Neural cell (in vitro differentiated cells): ENCODE data around the gene ESPN. TPM values are rescaled to one million over a fixed set of nuclear protein-coding genes. Genes with fewer than 3 reads are reported as not detected.

Source experiments
- H2AFZ ChIP-seq: fragments of 200-600, 300-800 bp; sonication (generic), shearing (Covaris generic); 2 replicates; pipeline ENCODE4 v1.6.0; 2014; ENCODE audit warnings: low read depth, mild to moderate bottlenecking, antibody characterized with exemption, low read length, moderate library complexity
- H3F3A ChIP-seq: fragments of 200-600 bp; shearing (Covaris generic); 2 replicates; pipeline ENCODE4 v1.6.1; 2016; ENCODE audit warnings: mild to moderate bottlenecking, moderate library complexity, mixed read lengths, antibody characterized with exemption, low read length; ENCODE audit not compliant: insufficient read depth, poor library complexity, severe bottlenecking
- H3K27ac ChIP-seq: fragments of 200-600, 300-800 bp; sonication (generic), shearing (Covaris generic); 2 replicates; pipeline ENCODE4 v1.5.1; 2014; ENCODE audit warnings: mild to moderate bottlenecking, low read length, moderate library complexity
- H3K27me3 ChIP-seq: fragments of 300-800, 200-600 bp; sonication (generic), shearing (Covaris generic); 2 replicates; pipeline ENCODE4 v1.6.0; 2014; ENCODE audit warnings: mild to moderate bottlenecking, low read depth, low read length, moderate library complexity; ENCODE audit not compliant: insufficient read depth
- H3K36me3 ChIP-seq: fragments of 300-800, 200-600 bp; sonication (generic), shearing (Covaris generic); 2 replicates; pipeline ENCODE4 v1.5.1; 2014; ENCODE audit warnings: mild to moderate bottlenecking, antibody characterized with exemption, low read length, moderate library complexity; ENCODE audit not compliant: insufficient read depth
- H3K4me2 ChIP-seq: fragments of 300-800, 200-600 bp; sonication (generic), shearing (Covaris generic); 2 replicates; pipeline ENCODE4 v1.6.0; 2014; ENCODE audit warnings: mild to moderate bottlenecking, low read length
- H3K4me3 ChIP-seq: fragments of 300-800, 200-600 bp; sonication (generic), shearing (Covaris generic); 2 replicates; pipeline ENCODE4 v1.5.1; 2014; ENCODE audit warnings: mild to moderate bottlenecking, low read length, moderate library complexity
- H3K79me2 ChIP-seq: fragments of 200-600 bp; shearing (Covaris generic); replicated peaks from 2 replicates; pipeline ENCODE4 v1.6.0; 2014; ENCODE audit warnings: mild to moderate bottlenecking, low read length, moderate library complexity; ENCODE audit not compliant: insufficient read depth
- H3K9ac ChIP-seq: fragments of 300-800, 200-600 bp; sonication (generic), shearing (Covaris generic); 2 replicates; pipeline ENCODE4 v1.6.1; 2016; ENCODE audit warnings: mild to moderate bottlenecking, low read length, mixed read lengths
- H3K9me2 ChIP-seq: fragments of 200-600 bp; shearing (Covaris generic); 2 replicates; pipeline ENCODE4 v1.6.1; 2016; ENCODE audit warnings: mild to moderate bottlenecking, low read length, mixed read lengths; ENCODE audit not compliant: insufficient read depth
- H3K9me3 ChIP-seq: fragments of 200-600, 300-800 bp; sonication (generic), shearing (Covaris generic); 2 replicates; pipeline ENCODE4 v1.6.1; 2016; ENCODE audit warnings: mild to moderate bottlenecking, mixed run types, low read length, moderate library complexity, mixed read lengths
- H4K20me1 ChIP-seq: fragments of 200-600 bp; shearing (Covaris generic); 2 replicates; pipeline ENCODE4 v1.6.1; 2016; ENCODE audit warnings: mild to moderate bottlenecking, mixed run types; ENCODE audit not compliant: insufficient read depth
- CTCF ChIP-seq: fragments of 450-650 bp; IDR thresholded peaks from 2 replicates; pipeline ENCODE4 v1.5.1; 2014; ENCODE audit warnings: antibody characterized with exemption, mild to moderate bottlenecking, moderate library complexity; ENCODE audit not compliant: poor library complexity, severe bottlenecking
- EP300 ChIP-seq: fragments of 450-650 bp; conservative IDR thresholded peaks from 2 replicates; pipeline ENCODE4 v1.6.1; 2014; ENCODE audit warnings: antibody characterized with exemption, mild to moderate bottlenecking, moderate library complexity; ENCODE audit not compliant: poor library complexity, severe bottlenecking
- EZH2 ChIP-seq: fragments of 200-600, 300-800 bp; shearing (Covaris generic), sonication (generic); IDR thresholded peaks from 2 replicates; pipeline ENCODE4 v1.6.1; 2014; ENCODE audit warnings: antibody characterized with exemption, low read length, borderline replicate concordance, mild to moderate bottlenecking; ENCODE audit not compliant: insufficient read depth, poor library complexity, severe bottlenecking
- MXI1 ChIP-seq: fragments of 450-650 bp; conservative IDR thresholded peaks from 2 replicates; pipeline ENCODE4 v1.6.1; 2014; ENCODE audit warnings: antibody characterized with exemption, mild to moderate bottlenecking; ENCODE audit not compliant: poor library complexity, severe bottlenecking
- POLR2AphosphoS5 ChIP-seq: IDR thresholded peaks from 2 replicates; pipeline ENCODE4 v1.6.1; 2012
- RAD21 ChIP-seq: fragments of 450-650 bp; conservative IDR thresholded peaks from 2 replicates; pipeline ENCODE4 v1.6.1; 2014; ENCODE audit warnings: antibody characterized with exemption, mild to moderate bottlenecking, moderate library complexity
- REST ChIP-seq: IDR thresholded peaks from 2 replicates; pipeline ENCODE4 v1.6.1; 2012; ENCODE audit warnings: borderline replicate concordance
- SMC3 ChIP-seq: fragments of 450-650 bp; conservative IDR thresholded peaks from 2 replicates; pipeline ENCODE4 v1.6.1; 2014; ENCODE audit warnings: antibody characterized with exemption, mild to moderate bottlenecking, moderate library complexity; ENCODE audit not compliant: poor library complexity
- TAF1 ChIP-seq: IDR thresholded peaks from 2 replicates; pipeline ENCODE4 v1.6.1; 2012; ENCODE audit warnings: low read depth
- polyA plus RNA-seq: library from polyadenylated mRNA; depleted of rRNA; stranded (reverse); fragments of >200 nt; gene quantifications from 2 replicates; pipeline ENCODE4 v1.2.3, GENCODE V29; 2014

ESPN gene
- polyA plus RNA-seq, 1 donor from 2014 or later: not detected

DNA sequence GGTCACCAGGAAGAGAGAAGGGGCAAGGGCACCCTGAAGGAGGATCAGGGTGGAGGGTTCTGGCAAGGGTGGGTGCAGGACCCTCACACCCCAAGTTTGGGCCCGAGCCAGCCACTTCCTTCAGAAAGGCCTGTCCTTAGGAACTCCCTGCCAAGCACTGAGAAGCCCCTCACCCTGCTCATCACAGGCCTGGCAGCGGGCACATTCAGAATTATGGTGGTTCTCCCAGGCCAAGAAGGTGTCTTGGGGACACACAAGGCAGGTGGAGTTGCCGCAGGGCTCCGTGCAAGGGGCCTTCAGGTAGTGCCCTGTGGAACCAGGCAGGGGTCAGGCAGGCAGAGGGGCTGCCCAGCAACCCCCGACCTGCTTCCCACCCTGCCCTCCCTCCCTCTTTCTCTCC, 40.3 kb downstream of the ESPN start:
- Histone ChIP-seq H2AFZ (no peak overlapping the region), H3K9me3 (no peaks in the 10 kb centered on the region), H3K79me2 (no peaks in the 10 kb centered on the region), H3K36me3 (no peaks in the 10 kb centered on the region), H3K4me3 (no peak overlapping the region), H3K9me2 (no peaks in the 10 kb centered on the region), H4K20me1 (no peaks in the 10 kb centered on the region), H3K27me3 (no peaks in the 10 kb centered on the region), H3K27ac (no peak overlapping the region), H3K9ac (no peak overlapping the region), H3F3A (no peaks in the 10 kb centered on the region), H3K4me2 (no peak overlapping the region)
- TF ChIP-seq SMC3 (no peak), RAD21 (no peak), MXI1 (no peak), EP300 (no peak), EZH2 (no peak), POLR2AphosphoS5 (no peak), CTCF (no peak), TAF1 (no peak), REST (no peak)

DNA sequence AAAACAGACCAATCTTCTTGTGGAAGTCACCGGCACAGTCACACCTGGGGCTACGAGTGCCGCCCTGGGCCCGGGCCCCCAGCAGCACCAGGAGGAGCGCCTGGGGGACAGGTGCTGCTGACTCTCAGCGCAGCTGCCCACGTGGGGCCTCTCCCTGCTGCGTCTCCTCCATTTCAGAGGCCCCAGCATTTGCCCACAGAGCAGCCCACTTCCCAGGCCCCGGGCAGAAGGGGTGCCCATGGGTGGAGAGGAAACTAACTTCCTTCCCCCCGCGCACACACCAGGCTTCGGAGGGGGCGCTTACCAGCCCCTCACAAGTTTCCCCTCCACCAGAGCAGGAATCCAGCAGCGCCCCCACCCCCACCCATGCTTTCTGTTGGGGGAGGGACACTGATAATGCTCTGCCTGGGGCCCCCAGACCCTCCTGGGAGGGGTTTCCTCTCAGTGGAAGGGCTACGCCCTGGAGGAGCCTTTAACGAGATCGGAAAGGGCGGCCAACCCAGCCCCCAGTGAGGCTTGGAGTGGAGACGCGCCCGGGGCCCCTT, 41.0 kb downstream of the ESPN start:
- H4K20me1 ChIP-seq: no peaks in the 10 kb centered on the region
- H3F3A ChIP-seq: no peaks in the 10 kb centered on the region
- no peak overlapping the region for H3K27ac ChIP-seq
- H3K79me2 ChIP-seq: no peaks in the 10 kb centered on the region
- no peaks in the 10 kb centered on the region for H3K9me3 ChIP-seq
- H3K4me3 ChIP-seq: no peak overlapping the region
- no peak for TF ChIP-seq SMC3
- no peak for TF ChIP-seq EP300
- no peak for TF ChIP-seq RAD21
- TF ChIP-seq MXI1: no peak
- TF ChIP-seq REST: no peak
- no peak for TF ChIP-seq EZH2
- no peak for TF ChIP-seq CTCF
- TF ChIP-seq POLR2AphosphoS5: no peak
- no peak overlapping the region for H3K9ac ChIP-seq
- no peak overlapping the region for H2AFZ ChIP-seq
- H3K9me2 ChIP-seq: no peaks in the 10 kb centered on the region
- H3K27me3 ChIP-seq: no peaks in the 10 kb centered on the region
- H3K36me3 ChIP-seq: no peaks in the 10 kb centered on the region
- H3K4me2 ChIP-seq: no peak overlapping the region
